Measurements from ENCODE around the gene OLAH.
"Not testable (repeated sequence)": the region's sequence is repeated elsewhere in the genome, so short reads cannot be mapped to it uniquely, and the experiment has no call there.

Gene OLAH

GRCh38 chr10:15043674-15044073, at the start of gene OLAH:
TSS of gene OLAH (plus strand) at chr10:15043943. CDS start at chr10:15047289, 3,346 bp downstream.
- no peak for DNase-seq (ENCODE audit: low read depth in 1 of 2, low spot score in 1 of 2)

GRCh38 chr10:14995964-14996565, 47.7 kb upstream of the OLAH start:
- no peak for DNase-seq (ENCODE audit: low read depth in 1 of 2, low spot score in 1 of 2)

- DNase-seq (ENCODE audit: low read depth in 1 of 2, low spot score in 1 of 2): not testable (repeated sequence)
Observed at GRCh38 chr10:15013530-15013929, 30.2 kb upstream of the OLAH start.

- no peak for DNase-seq (ENCODE audit: low read depth in 1 of 2, low spot score in 1 of 2)
Observed at GRCh38 chr10:15015451-15015850, 28.3 kb upstream of the OLAH start.

- DNase-seq (ENCODE audit: low read depth in 1 of 2, low spot score in 1 of 2): not testable (repeated sequence)
Observed at GRCh38 chr10:15020966-15021365, 22.8 kb upstream of the OLAH start.

GRCh38 chr10:15023079-15023478, 20.7 kb upstream of the OLAH start:
- not testable (repeated sequence) for DNase-seq (ENCODE audit: low read depth in 1 of 2, low spot score in 1 of 2)

GRCh38 chr10:15024017-15025004, 19.4 kb upstream of the OLAH start:
- DNase-seq (ENCODE audit: low read depth in 1 of 2, low spot score in 1 of 2): not testable (repeated sequence)

- DNase-seq (ENCODE audit: low read depth in 1 of 2, low spot score in 1 of 2): not testable (repeated sequence)
Observed at GRCh38 chr10:15025040-15025439, 18.7 kb upstream of the OLAH start.

- no peak for DNase-seq (ENCODE audit: low read depth in 1 of 2, low spot score in 1 of 2)
Observed at GRCh38 chr10:15027741-15028140, 16.0 kb upstream of the OLAH start.

GRCh38 chr10:15035385-15036301, 8.1 kb upstream of the OLAH start:
- no peak for DNase-seq (ENCODE audit: low read depth in 1 of 2, low spot score in 1 of 2)

GRCh38 chr10:15037691-15038090, 6.1 kb upstream of the OLAH start:
- DNase-seq (ENCODE audit: low read depth in 1 of 2, low spot score in 1 of 2): no peak

GRCh38 chr10:15038416-15038815, 5.3 kb upstream of the OLAH start:
- DNase-seq (ENCODE audit: low read depth in 1 of 2, low spot score in 1 of 2): no peak

GRCh38 chr10:15045380-15045779, 1.6 kb downstream of the OLAH start:
- DNase-seq (ENCODE audit: low read depth in 1 of 2, low spot score in 1 of 2): no peak

GRCh38 chr10:15046626-15047025, 2.9 kb downstream of the OLAH start:
- no peak for DNase-seq (ENCODE audit: low read depth in 1 of 2, low spot score in 1 of 2)

GRCh38 chr10:15049533-15049932, 5.8 kb downstream of the OLAH start:
- DNase-seq (ENCODE audit: low read depth in 1 of 2, low spot score in 1 of 2): no peak

- DNase-seq (ENCODE audit: low read depth in 1 of 2, low spot score in 1 of 2): no peak
Observed at GRCh38 chr10:15052121-15052520, 8.4 kb downstream of the OLAH start.

GRCh38 chr10:15053061-15053460, 9.3 kb downstream of the OLAH start:
- no peak for DNase-seq (ENCODE audit: low read depth in 1 of 2, low spot score in 1 of 2)

- no peak for DNase-seq (ENCODE audit: low read depth in 1 of 2, low spot score in 1 of 2)
Observed at GRCh38 chr10:15058689-15059088, 14.9 kb downstream of the OLAH start.

- no peak for DNase-seq (ENCODE audit: low read depth in 1 of 2, low spot score in 1 of 2)
Observed at GRCh38 chr10:15059914-15060313, 16.2 kb downstream of the OLAH start.

- DNase-seq (ENCODE audit: low read depth in 1 of 2, low spot score in 1 of 2): no peak
Observed at GRCh38 chr10:15060638-15061037, 16.9 kb downstream of the OLAH start.

GRCh38 chr10:15067154-15067553, 23.4 kb downstream of the OLAH start:
- DNase-seq (ENCODE audit: low read depth in 1 of 2, low spot score in 1 of 2): no peak
